MM.1S (cell line): ENCODE measurements around the gene TRAPPC8.

Source experiments
- DNase-seq: peaks from one replicate; pipeline ENCODE4 v3.0.0-alpha.2; 2015
- H2AFZ ChIP-seq: fragments of 300-600 bp; sonication (generic); 2 replicates; pipeline ENCODE4 v1.6.0; 2016; ENCODE audit warnings: antibody characterized with exemption, low read length
- H3F3A ChIP-seq: fragments of 300-600 bp; sonication (generic); 2 replicates; pipeline ENCODE4 v1.6.1; 2016; ENCODE audit warnings: mild to moderate bottlenecking, antibody characterized with exemption, low read length, moderate library complexity, mixed read lengths; ENCODE audit not compliant: insufficient read depth
- H3K27ac ChIP-seq: fragments of 300-600 bp; sonication (generic); 2 replicates; pipeline ENCODE4 v1.5.1; 2016; ENCODE audit warnings: mild to moderate bottlenecking, low read length
- H3K27me3 ChIP-seq: fragments of 300-600 bp; sonication (generic); replicated peaks from 2 replicates; pipeline ENCODE4 v1.6.0; 2016; ENCODE audit warnings: low read length; ENCODE audit not compliant: insufficient read depth
- H3K36me3 ChIP-seq: fragments of 300-600 bp; sonication (generic); replicated peaks from 2 replicates; pipeline ENCODE4 v1.6.1; 2016; ENCODE audit warnings: mild to moderate bottlenecking, low read length, mixed read lengths; ENCODE audit not compliant: insufficient read depth
- H3K4me1 ChIP-seq: fragments of 300-600 bp; sonication (generic); 2 replicates; pipeline ENCODE4 v1.6.1; 2016; ENCODE audit warnings: low read length, mixed read lengths
- H3K4me2 ChIP-seq: fragments of 300-600 bp; sonication (generic); 2 replicates; pipeline ENCODE4 v1.6.0; 2016; ENCODE audit warnings: low read depth, low read length
- H3K4me3 ChIP-seq: fragments of 300-600 bp; sonication (generic); 2 replicates; pipeline ENCODE4 v1.5.1; 2016; ENCODE audit warnings: low read length, mixed read lengths
- H3K79me2 ChIP-seq: fragments of 300-600 bp; sonication (generic); 2 replicates; pipeline ENCODE4 v1.6.1; 2016; ENCODE audit warnings: mixed run types, low read length, mixed read lengths
- H3K9ac ChIP-seq: fragments of 300-600 bp; sonication (generic); 2 replicates; pipeline ENCODE4 v1.6.1; 2016; ENCODE audit warnings: low read length, mixed read lengths
- H3K9me2 ChIP-seq: fragments of 300-600 bp; sonication (generic); replicated peaks from 2 replicates; pipeline ENCODE4 v1.6.1; 2016; ENCODE audit warnings: mild to moderate bottlenecking, low read length, mixed read lengths; ENCODE audit not compliant: insufficient read depth
- H3K9me3 ChIP-seq: fragments of 300-600 bp; sonication (generic); replicated peaks from 2 replicates; pipeline ENCODE4 v1.6.1; 2016; ENCODE audit warnings: mild to moderate bottlenecking, low read length, mixed read lengths; ENCODE audit not compliant: insufficient read depth
- H4K20me1 ChIP-seq: fragments of 300-600 bp; sonication (generic); 2 replicates; pipeline ENCODE4 v1.6.1; 2016; ENCODE audit warnings: mild to moderate bottlenecking, low read length, moderate library complexity, mixed read lengths; ENCODE audit not compliant: insufficient read depth
- EZH2 ChIP-seq: fragments of 300-600 bp; sonication (generic); optimal IDR thresholded peaks from 2 replicates; pipeline ENCODE3; 2017; ENCODE audit warnings: low read depth, mild to moderate bottlenecking, antibody characterized with exemption, low read length, mixed read lengths
- EZH2phosphoT487 ChIP-seq: fragments of 300-600 bp; sonication (generic); IDR thresholded peaks from 2 replicates; pipeline ENCODE4 v1.6.1; 2018; ENCODE audit warnings: antibody characterized with exemption, low read length
- TF ChIP-seq, protein P1 (sequence below): fragments of 300-600 bp; sonication (generic); IDR thresholded peaks from 2 replicates; pipeline ENCODE4 v1.5.1; 2016; ENCODE audit warnings: antibody characterized with exemption, low read length, mixed read lengths

Gene TRAPPC8

DNA sequence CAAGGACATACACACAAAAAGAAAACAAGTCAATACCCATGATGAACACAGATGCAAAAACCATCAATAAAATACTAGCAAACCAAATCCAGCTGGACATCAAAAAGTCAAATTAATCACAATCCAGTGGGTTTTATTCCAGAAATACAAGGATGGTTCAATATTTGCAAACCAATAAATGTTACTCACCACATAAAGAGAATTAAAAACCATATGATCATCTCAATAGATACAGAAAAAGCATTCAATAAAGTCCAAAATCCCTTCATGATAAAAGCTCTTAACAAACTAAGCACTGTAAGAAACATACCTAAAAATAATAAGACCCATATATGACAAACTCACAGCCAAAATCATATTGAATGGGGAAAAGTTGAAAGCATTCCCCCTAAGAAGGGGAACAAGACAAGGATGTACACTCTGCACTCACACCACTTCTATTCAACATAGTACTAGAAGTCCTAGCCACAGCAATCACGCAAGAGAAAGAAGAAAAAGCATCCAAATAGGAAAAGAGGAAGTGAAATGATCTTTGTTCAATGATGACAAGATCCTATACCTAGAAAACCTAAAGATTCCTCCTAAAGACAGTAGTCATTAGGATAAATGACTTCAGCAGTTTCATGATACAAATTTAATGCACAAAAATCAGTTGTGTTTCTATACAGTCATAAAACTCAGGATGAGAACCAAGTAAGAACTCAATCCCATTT is 62.6 kb downstream of the TRAPPC8 start:
- Histone ChIP-seq H3K4me2 (no peak overlapping the region), H3K9me2 (no peaks in the 10 kb centered on the region), H3K4me1 (no peaks in the 10 kb centered on the region), H3K36me3 (peaks cover 3% of the 10 kb centered on the region; the same call in 1 of the 2 replicates), H3K9ac (no peak overlapping the region), H3K4me3 (no peak overlapping the region), H3K79me2 (peaks cover 20% of the 10 kb centered on the region), H3K9me3 (no peaks in the 10 kb centered on the region), H3K27me3 (no peaks in the 10 kb centered on the region), H4K20me1 (no peaks in the 10 kb centered on the region), H2AFZ (no peak overlapping the region), H3F3A (no peaks in the 10 kb centered on the region), H3K27ac (no peak overlapping the region)
- TF ChIP-seq, protein P1, sequence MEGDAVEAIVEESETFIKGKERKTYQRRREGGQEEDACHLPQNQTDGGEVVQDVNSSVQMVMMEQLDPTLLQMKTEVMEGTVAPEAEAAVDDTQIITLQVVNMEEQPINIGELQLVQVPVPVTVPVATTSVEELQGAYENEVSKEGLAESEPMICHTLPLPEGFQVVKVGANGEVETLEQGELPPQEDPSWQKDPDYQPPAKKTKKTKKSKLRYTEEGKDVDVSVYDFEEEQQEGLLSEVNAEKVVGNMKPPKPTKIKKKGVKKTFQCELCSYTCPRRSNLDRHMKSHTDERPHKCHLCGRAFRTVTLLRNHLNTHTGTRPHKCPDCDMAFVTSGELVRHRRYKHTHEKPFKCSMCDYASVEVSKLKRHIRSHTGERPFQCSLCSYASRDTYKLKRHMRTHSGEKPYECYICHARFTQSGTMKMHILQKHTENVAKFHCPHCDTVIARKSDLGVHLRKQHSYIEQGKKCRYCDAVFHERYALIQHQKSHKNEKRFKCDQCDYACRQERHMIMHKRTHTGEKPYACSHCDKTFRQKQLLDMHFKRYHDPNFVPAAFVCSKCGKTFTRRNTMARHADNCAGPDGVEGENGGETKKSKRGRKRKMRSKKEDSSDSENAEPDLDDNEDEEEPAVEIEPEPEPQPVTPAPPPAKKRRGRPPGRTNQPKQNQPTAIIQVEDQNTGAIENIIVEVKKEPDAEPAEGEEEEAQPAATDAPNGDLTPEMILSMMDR: no peak
- TF ChIP-seq EZH2phosphoT487: no peak
- no peak for TF ChIP-seq EZH2
- no peak for DNase-seq

DNA sequence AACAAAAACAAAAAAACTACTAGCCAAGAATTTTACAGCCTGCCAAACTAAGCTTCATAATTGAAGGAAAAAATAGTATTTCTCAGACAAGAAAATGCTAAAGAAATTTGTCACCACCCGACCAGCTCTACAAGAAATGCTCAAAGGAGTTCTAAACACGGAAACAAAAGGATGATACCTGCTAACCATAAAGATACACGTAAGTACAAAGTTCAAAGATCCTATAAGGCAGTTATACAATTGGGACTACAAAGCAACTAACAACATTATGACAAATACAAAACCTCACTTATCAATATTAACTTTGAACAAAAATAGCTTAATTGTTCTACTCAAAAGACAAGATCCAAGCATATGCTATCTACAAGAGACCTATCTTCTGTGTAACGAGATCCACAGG is 64.6 kb downstream of the TRAPPC8 start:
- no peaks in the 10 kb centered on the region for H3K9me2 ChIP-seq
- H3K9ac ChIP-seq: no peak overlapping the region
- H3F3A ChIP-seq: no peaks in the 10 kb centered on the region
- H3K9me3 ChIP-seq: no peaks in the 10 kb centered on the region
- peaks cover 20% of the 10 kb centered on the region for H3K79me2 ChIP-seq
- no peak overlapping the region for H3K4me2 ChIP-seq
- TF ChIP-seq, protein P1: no peak
- no peak for TF ChIP-seq EZH2phosphoT487
- H3K36me3 ChIP-seq: peaks cover 3% of the 10 kb centered on the region; the same call in 1 of the 2 replicates
- no peak overlapping the region for H3K4me3 ChIP-seq
- H2AFZ ChIP-seq: no peak overlapping the region
- no peak for DNase-seq
- H3K27ac ChIP-seq: no peak overlapping the region
- no peaks in the 10 kb centered on the region for H3K27me3 ChIP-seq
- H4K20me1 ChIP-seq: no peaks in the 10 kb centered on the region
- no peaks in the 10 kb centered on the region for H3K4me1 ChIP-seq

DNA sequence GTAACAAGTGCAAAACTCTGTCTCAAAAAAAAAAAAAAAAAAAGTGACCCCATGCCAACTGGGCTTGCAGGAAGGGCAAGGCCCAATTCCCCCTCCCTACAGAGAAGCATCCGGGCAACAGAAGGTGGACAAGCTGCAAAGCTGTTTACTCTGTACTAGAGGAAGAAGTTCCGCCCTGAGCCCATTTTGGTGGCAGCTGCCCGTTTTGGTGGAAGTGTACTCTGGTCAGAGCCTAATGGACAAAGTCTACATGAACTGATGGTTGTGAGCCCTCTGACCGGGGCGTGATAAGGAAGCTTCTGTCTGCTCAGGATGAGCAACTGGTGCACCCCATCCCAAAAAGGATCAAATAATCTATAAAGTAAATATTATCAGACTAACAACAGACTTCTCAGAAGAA is 65.0 kb downstream of the TRAPPC8 start:
- Histone ChIP-seq H3K4me2 (no peak overlapping the region), H3F3A (no peaks in the 10 kb centered on the region), H3K4me3 (no peak overlapping the region), H3K36me3 (peaks cover 3% of the 10 kb centered on the region; the same call in 1 of the 2 replicates), H3K9me2 (no peaks in the 10 kb centered on the region), H3K9me3 (no peaks in the 10 kb centered on the region), H3K4me1 (no peaks in the 10 kb centered on the region), H3K27me3 (no peaks in the 10 kb centered on the region), H3K9ac (no peak overlapping the region), H3K27ac (no peak overlapping the region), H2AFZ (no peak overlapping the region), H4K20me1 (no peaks in the 10 kb centered on the region), H3K79me2 (peaks cover 20% of the 10 kb centered on the region)
- TF ChIP-seq, protein P1: no peak
- DNase-seq: no peak
